GM21390 (cell line): ENCODE measurements around the gene PCBP4.

Experiments used
- ATAC-seq: cut with Tn5 transposase; IDR thresholded peaks from one replicate; pipeline ENCODE4 v1.9.1; 2021; ENCODE audit not compliant: unreplicated experiment

The PCBP4 gene

DNA sequence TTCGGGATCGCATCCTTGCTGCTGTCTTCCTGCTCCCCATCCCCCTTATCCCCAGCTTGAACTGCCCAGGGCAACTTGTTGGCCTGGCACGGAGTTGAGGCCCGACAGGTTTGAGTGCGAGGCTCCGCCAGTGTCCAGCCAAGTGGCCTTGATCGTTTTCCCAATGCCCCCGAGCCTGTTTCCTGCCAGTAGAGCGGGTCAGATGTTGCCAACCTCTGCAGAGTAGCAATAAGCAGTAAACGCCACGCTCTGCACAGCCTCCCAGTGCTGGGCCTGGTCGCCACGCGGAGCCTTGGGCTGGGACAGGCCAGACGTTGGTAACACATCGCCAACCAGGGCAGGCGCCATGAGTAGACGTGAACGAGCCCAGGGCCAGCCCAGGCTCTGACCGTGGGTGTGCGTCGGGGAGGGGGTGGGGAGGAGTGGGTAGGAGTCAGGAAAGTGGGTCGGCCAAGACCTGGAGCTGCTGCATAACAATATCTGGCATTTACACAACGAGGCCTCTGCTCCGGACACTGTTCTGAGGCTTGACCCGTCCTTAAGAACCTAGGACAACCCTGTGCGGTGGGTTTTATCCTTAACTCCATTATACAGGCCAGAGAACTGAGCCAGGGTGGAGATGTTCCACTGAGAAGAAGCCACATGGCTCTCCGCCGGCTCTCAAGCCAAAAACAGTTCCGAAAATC lies 7.2 kb upstream of the PCBP4 start:
- peak; percentile 5 for ATAC-seq

- ATAC-seq = no peak
Observed at GRCh38 chr3:51971350-51971749, 4.1 kb upstream of the PCBP4 start.

DNA sequence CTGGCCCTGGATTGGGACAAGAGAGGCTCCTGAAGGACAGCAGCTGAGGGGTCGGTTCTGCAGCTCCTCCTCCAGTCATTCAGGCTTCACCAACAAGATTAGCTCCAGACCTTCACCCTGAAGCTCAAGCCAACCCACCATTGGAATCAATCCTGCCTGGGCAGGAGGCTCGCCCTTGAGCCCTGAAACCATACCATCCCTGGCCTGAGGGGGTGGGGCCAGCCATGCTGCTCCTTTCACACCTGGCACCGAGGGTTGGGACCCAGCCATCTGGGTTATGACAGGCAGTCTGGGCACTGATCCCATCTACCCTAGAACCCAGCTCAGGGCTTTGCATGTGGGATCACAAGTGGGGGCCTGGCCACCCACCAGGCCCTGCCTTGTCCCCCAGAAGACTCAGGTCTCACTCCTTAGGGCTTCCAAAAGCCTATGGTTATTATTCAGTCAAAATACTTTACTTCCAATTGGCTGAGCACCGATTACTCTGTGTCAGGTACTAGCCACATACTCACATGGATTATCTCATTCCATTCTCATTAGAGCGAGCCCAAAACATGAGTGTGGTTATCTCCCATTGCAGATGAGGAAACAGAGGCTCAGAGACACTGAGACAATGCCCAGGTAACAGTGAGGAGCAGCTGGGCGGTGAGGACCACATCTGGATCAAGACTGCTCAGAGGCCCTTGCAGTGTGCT lies 3.5 kb upstream of the PCBP4 start:
- ATAC-seq = no peak

- ATAC-seq = no peak
Observed at GRCh38 chr3:51969841-51970240, 2.6 kb upstream of the PCBP4 start.

- ATAC-seq = no peak
Observed at GRCh38 chr3:51968883-51969678, 1.8 kb upstream of the PCBP4 start.

DNA sequence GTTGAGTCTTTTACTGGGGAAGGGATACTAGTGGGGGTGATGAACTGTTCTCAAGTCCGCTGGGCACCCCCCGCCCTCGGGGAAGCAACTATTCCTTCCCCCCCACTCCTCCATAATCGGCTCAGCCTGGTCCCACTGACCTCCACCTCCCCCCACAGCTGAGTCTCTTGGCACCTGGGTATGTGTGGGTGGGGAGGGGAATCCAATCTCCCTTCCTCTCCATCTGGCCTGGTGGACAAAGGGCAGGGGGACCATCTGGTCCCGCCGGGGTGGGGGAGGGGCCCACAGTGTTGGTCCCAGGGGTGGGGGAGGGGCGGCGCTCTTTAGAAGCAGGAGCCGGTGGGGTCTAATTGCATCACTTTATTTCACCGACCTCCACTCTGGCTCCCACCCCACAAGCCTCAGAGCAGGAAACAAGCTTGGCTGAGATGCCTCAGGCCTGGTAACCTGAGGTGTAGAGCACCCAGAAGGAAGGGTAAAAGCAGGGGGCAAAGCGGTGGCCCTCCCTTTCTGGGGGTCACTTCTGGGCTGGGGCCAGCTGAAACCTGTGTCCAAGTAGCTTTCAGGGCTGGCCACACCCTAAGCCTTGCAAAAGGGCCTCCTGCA lies 1.0 kb upstream of the PCBP4 start:
- ATAC-seq = no peak

DNA sequence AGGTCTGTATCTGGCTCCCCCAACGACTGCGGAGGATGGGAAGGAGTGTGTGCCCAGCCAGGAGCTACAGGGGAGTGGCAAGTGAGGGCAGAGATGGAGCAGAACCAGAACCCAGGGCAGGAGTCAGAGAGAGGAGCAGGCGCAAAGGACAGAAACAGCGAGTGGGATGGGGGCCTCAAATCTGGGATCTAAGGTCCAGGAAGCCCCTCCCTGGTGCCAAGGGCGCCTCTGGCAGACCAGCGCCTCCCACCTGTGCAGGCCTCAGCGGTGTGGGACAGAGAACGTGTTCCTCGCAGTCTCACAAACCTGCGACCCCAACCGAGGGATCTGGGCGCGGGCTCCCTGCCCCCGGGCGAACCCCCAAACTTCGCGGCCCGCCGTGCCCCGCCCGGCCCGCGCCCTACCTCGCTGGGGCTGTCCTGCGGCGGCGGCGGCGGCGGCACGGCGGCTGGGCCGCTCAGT lies 301 bp downstream of the PCBP4 start:
- ATAC-seq = peak; percentile 48

- no peak for ATAC-seq
Observed at GRCh38 chr3:51966486-51966885, 768 bp downstream of the PCBP4 start.

- no peak for ATAC-seq
Observed at GRCh38 chr3:51966016-51966415, 1.2 kb downstream of the PCBP4 start.

GRCh38 chr3:51964521-51964920 lies 2.7 kb downstream of the PCBP4 start:
- ATAC-seq = no peak

DNA sequence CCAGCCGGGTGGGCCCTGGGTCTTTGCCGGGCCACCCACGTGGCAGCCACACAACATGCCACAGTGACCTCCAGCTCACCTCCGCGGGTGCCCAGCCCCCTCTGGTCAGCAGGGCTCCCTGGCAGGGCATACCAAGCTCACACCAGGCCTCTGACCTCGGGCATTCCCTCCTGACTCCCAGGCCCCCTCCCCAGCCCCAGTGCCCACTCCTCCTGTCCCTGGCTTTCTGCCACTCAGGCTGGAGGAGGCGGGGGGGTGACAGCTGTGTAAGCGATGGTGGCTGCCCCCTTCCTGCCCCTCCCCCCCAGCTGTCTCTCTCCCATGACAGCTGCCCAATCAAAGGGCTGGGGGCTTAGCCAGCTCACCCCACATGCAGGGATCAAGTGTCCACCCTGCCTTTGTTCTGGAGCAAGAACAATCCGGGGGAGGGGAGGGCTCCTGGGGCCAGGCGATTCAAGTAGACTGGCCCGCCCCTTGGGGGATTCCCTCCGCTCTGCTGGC lies 3.3 kb downstream of the PCBP4 start:
- no peak for ATAC-seq

DNA sequence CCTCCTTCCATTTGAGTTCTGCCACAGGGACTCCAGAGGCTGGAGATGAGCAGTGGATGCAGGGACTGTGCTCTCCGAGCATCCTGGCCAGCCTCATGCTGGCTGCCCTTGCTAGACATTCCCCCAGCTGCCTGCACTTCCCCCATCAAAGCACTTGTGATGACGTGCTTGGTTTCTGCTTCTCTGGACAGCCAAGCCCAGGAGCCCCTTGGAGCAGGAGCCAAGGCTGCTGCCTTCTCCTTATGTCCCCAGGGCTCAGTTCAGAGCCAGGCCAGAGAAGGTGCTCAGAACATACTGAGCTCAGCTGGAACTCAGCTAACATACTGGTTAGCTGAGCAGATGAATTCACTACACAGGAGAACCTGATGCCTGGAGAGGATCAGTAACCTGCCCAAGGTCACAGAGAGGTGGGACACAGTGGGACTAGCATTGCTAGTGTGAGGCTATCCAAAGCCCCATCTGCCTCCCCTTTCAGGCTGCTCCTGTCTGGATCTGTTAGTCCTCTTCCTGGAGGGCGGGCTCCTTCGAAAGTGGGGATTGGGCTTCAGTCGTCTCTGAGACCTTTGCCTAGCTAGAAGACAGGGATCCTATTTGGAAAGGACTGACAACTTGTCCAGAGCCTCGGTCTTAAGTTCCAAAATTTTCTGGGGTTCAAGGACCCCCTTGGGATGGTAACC lies 4.3 kb downstream of the PCBP4 start:
- ATAC-seq = no peak

DNA sequence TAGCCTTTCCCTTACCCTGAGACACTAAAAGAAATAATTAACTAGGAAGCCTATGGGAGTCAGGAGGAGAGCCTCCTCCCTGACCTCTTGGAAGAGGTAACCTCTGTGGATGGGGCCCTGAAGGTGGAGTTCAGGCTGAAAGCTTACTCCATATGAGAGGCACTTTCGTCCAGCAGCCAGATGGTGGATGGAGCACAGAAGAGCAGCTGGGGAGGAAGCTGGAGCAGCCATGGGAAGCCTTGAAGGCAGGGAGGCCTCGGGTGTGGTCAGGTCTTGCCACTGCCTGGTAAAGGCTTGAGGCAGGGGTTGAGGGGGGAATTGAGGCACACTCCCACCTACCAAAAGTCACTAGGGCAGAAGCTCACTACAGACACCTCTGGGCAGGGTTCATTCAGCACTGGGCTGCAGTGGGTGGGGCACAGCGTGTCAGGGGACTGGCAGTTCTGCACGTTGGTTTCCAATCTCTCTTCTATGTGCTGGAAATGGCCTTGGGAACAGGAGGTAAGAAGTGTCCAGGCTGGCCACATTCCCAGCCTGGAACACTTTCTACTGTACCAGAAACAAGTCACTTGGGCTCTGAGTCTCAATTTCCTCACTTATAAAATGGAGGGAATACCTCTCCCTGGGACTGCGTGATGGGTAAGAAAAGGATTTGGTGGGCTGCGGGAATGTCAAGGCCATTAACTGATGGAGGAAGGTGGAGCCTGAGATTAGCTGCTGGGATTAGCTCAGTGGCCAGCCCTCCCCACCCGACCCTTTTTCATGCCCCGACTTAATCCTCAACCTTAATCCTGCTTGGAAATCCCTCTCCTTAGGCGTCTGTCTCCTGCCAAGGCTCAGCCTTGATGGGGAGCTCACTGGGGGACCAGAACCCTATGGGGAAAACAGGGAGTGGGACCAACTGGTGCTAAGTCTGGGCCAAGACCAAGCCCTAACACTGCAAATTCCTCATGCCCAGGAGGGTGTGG lies 5.4 kb downstream of the PCBP4 start:
- no peak for ATAC-seq

DNA sequence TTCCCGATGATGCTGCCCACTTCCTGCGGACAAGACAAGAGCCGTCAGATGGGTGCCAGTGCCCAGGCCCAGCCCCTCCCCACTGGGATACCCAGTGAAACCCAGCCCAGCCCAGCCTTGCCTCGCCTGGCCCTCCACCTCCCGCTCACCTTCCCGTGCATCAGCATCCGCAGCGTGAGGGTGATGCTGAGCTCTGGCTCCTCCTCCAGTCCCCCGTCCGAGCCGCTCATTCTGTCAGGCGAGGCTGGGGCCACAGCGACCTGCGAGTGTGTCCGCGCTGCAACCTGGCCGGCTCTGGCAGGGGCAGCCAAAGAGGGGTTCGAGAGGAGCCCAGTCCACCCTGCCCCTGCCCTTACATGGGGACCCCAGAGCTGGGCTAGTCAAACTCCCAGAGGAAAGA lies 6.2 kb downstream of the PCBP4 start:
- ATAC-seq = no peak

DNA sequence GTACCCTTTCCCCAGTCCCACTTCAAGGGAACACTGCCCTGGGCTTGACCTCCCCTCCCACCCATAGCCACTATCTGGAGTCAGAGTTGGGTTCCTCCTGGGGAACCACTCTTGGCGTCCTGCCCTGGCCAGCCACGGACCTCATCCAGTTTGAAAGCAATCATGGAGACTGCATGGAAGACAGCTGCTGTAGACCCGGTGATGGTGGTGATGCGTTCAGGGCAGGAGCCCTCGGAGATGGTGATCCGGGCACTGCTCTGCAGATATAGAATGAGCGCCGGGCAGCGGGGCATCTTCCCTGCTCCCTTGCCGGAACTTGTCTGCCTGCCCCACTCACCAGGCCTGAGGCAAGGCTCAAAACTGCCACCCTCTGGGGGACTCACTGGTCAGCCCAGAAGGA lies 6.9 kb downstream of the PCBP4 start:
- ATAC-seq = no peak

GRCh38 chr3:51959651-51960050 lies 7.6 kb downstream of the PCBP4 start:
- ATAC-seq = no peak

DNA sequence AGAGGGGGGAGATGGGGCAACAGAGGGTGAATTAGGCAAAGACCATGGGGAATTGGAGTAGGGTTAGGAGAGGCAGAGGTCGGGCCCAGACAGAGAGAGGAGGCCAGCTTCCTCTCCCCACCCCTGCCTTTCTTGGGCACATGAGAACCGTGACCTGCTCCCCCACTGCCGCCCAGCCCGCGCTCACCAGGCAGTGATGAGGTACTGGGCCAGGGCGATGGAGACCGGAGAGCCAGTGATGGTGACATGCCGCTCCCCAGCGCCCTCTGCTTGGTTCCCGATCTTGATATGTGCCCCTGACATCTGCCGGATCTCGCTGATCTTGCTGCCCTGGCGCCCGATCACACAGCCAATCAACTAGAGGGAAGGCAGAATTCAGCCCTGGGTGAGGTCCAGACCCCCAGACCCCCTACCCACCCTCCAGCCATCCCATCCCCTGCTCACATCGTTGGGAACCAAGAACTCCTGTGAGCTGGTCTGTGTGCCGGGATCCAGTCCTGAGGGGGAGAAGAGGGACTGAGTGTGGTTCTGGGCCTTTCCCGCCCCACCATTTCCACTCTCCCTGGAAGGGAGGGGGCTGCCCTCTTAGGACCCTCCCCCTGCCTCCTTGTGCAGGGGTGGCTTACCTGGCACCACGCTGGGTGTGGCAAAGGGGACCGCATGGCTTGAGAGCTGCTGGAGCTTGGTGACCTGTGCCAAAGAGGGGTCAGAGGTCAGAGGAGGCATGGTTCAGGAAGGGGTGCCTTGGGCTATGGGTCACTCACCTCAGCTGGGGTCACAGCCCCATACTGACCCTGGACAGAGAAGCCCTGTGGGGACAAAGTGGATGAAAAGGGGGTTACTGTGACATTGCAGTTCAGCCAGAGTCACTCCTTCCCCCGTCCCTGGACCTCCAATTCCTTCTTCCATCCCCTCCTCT lies 8.4 kb downstream of the PCBP4 start:
- no peak for ATAC-seq

GRCh38 chr3:51957520-51958205 lies 9.6 kb downstream of the PCBP4 start:
- no peak for ATAC-seq
